Smooth muscle cell (in vitro differentiated cells): Measurements from ENCODE around the gene EIF2AK3. TPM values are rescaled to one million over a fixed set of nuclear protein-coding genes. Genes with fewer than 3 reads are reported as not detected.

Experiments used
- DNase-seq: peaks from one replicate; lab custom pipeline; 2025; ENCODE audit not compliant: unreplicated experiment; lab: John Stamatoyannopoulos, UW
- H2AFZ ChIP-seq: fragments of 200-600 bp; sonication (generic); 2 replicates; pipeline ENCODE4 v1.6.0; 2016; ENCODE audit warnings: antibody characterized with exemption, low read depth, mild to moderate bottlenecking
- H3F3A ChIP-seq: fragments of 200-600 bp; sonication (generic); 2 replicates; pipeline ENCODE4 v1.6.0; 2017; ENCODE audit warnings: antibody characterized with exemption, low read depth
- H3K27ac ChIP-seq: fragments of 200-600 bp; sonication (generic); 2 replicates; pipeline ENCODE4 v1.5.1; 2016; ENCODE audit warnings: low read depth, mild to moderate bottlenecking
- H3K27me3 ChIP-seq: fragments of 200-600 bp; sonication (generic); 2 replicates; pipeline ENCODE4 v1.6.1; 2016; ENCODE audit warnings: low read depth, mild to moderate bottlenecking
- H3K36me3 ChIP-seq: fragments of 200-600 bp; sonication (generic); 2 replicates; pipeline ENCODE4 v1.5.1; 2016; ENCODE audit warnings: low read depth
- H3K4me1 ChIP-seq: fragments of 200-600 bp; sonication (generic); 2 replicates; pipeline ENCODE4 v1.5.1; 2016; ENCODE audit warnings: low read depth
- H3K4me2 ChIP-seq: fragments of 200-600 bp; sonication (generic); 2 replicates; pipeline ENCODE4 v1.6.0; 2016; ENCODE audit warnings: mild to moderate bottlenecking
- H3K4me3 ChIP-seq: fragments of 200-600 bp; sonication (generic); 2 replicates; pipeline ENCODE4 v1.5.1; 2016; ENCODE audit warnings: mild to moderate bottlenecking
- H3K79me2 ChIP-seq: fragments of 200-600 bp; sonication (generic); 2 replicates; pipeline ENCODE4 v1.6.0; 2016; ENCODE audit warnings: low read depth, mild to moderate bottlenecking
- H3K9ac ChIP-seq: fragments of 200-600 bp; sonication (generic); 2 replicates; pipeline ENCODE4 v1.6.0; 2016; ENCODE audit warnings: low read depth
- H3K9me3 ChIP-seq: fragments of 200-600 bp; sonication (generic); replicated peaks from 2 replicates; pipeline ENCODE4 v1.5.1; 2016; ENCODE audit warnings: low read depth
- H4K20me1 ChIP-seq: fragments of 200-600 bp; sonication (generic); 2 replicates; pipeline ENCODE4 v1.6.0; 2016; ENCODE audit warnings: low read depth
- CTCF ChIP-seq: fragments of 200-600 bp; sonication (generic); IDR thresholded peaks from 2 replicates; pipeline ENCODE4 v1.5.1; 2017; ENCODE audit warnings: borderline replicate concordance, mild to moderate bottlenecking, antibody characterized with exemption; ENCODE audit not compliant: insufficient read depth, poor library complexity, severe bottlenecking
- WGBS: methylation state at CpG from one replicate; pipeline ENCODE4 v1.1.7; 2016; ENCODE audit warnings: low lambda C conversion rate; 5-methylcytosine and 5-hydroxymethylcytosine counted together
- polyA plus RNA-seq: library from polyadenylated mRNA; unstranded; fragments of >200 nt; fragmentation: Nextera tagmentation; extraction: Ambion mirVana; gene quantifications from 2 replicates; pipeline ENCODE4 v1.2.1, GENCODE V29; 2016
- total RNA-seq: library from RNA; depleted of rRNA; stranded (reverse); fragments of >200 nt; gene quantifications from 2 replicates; pipeline ENCODE4 v1.2.3, GENCODE V29; 2014

Gene EIF2AK3
- total and polyA plus RNA-seq, 2 experiments from 2014 or later, result 16.2 to 53.4 TPM

- Histone ChIP-seq H3K27me3 (no peaks in the 10 kb centered on the region), H2AFZ (no peak overlapping the region), H3K9me3 (no peaks in the 10 kb centered on the region), H4K20me1 (peaks cover 48% of the 10 kb centered on the region), H3K4me1 (no peaks in the 10 kb centered on the region), H3K4me2 (no peak overlapping the region), H3K27ac (no peak overlapping the region), H3F3A (no peaks in the 10 kb centered on the region), H3K4me3 (no peak overlapping the region), H3K9ac (no peak overlapping the region), H3K36me3 (peaks cover 24% of the 10 kb centered on the region), H3K79me2 (peaks cover 14% of the 10 kb centered on the region)
- DNase-seq, result no peak
- 89% methylated on average over 2 of the region's 2 CpGs for WGBS
- no peak for TF ChIP-seq CTCF
These were observed 51.6 kb downstream of the EIF2AK3 start for GRCh38 chr2:88575630-88576029.

- H2AFZ ChIP-seq, result no peak overlapping the region
- 94% methylated on average over 2 of the region's 2 CpGs for WGBS
These were observed 52.2 kb downstream of the EIF2AK3 start for GRCh38 chr2:88575051-88575450.

GRCh38 chr2:88574445-88574844 lies 52.8 kb downstream of the EIF2AK3 start:
- no peak overlapping the region for H3K4me3 ChIP-seq
- H3K9me3 ChIP-seq, result no peaks in the 10 kb centered on the region
- no peak overlapping the region for H3K9ac ChIP-seq
- H3F3A ChIP-seq, result no peaks in the 10 kb centered on the region
- H4K20me1 ChIP-seq, result peaks cover 55% of the 10 kb centered on the region
- peaks cover 14% of the 10 kb centered on the region for H3K79me2 ChIP-seq
- no peak overlapping the region for H3K27ac ChIP-seq
- H2AFZ ChIP-seq, result no peak overlapping the region
- DNase-seq, result no peak
- no peak for TF ChIP-seq CTCF
- H3K36me3 ChIP-seq, result peaks cover 24% of the 10 kb centered on the region
- H3K4me2 ChIP-seq, result no peak overlapping the region
- WGBS, result 97% methylated on average over 5 of the region's 5 CpGs
- H3K27me3 ChIP-seq, result no peaks in the 10 kb centered on the region
- H3K4me1 ChIP-seq, result no peaks in the 10 kb centered on the region

More at GRCh38 chr2:88575051-88575450, 52.2 kb downstream of the EIF2AK3 start:
- Histone ChIP-seq H3K4me3 (no peak overlapping the region), H3K79me2 (peaks cover 14% of the 10 kb centered on the region), H3F3A (no peaks in the 10 kb centered on the region), H3K9me3 (no peaks in the 10 kb centered on the region), H4K20me1 (peaks cover 54% of the 10 kb centered on the region), H3K4me1 (no peaks in the 10 kb centered on the region), H3K27ac (no peak overlapping the region), H3K4me2 (no peak overlapping the region), H3K27me3 (no peaks in the 10 kb centered on the region), H3K9ac (no peak overlapping the region), H3K36me3 (peaks cover 24% of the 10 kb centered on the region)
- no peak for DNase-seq
- no peak for TF ChIP-seq CTCF

- Histone ChIP-seq H3F3A (no peaks in the 10 kb centered on the region), H3K4me3 (no peak overlapping the region), H3K9me3 (no peaks in the 10 kb centered on the region), H3K36me3 (peaks cover 13% of the 10 kb centered on the region), H3K4me2 (no peak overlapping the region), H3K9ac (no peak overlapping the region), H2AFZ (no peak overlapping the region), H3K27me3 (no peaks in the 10 kb centered on the region), H3K79me2 (peaks cover 13% of the 10 kb centered on the region), H3K27ac (no peak overlapping the region), H3K4me1 (no peaks in the 10 kb centered on the region), H4K20me1 (peaks cover 81% of the 10 kb centered on the region)
- no peak for TF ChIP-seq CTCF
- DNase-seq, result no peak
- 97% methylated on average over 3 of the region's 3 CpGs for WGBS
These were observed 59.1 kb downstream of the EIF2AK3 start for GRCh38 chr2:88568179-88568578.
